GM21825 (cell line): ENCODE data around the gene UGT1A9.
"Not testable (repeated sequence)": the region's sequence is repeated elsewhere in the genome, so short reads cannot be mapped to it uniquely, and the experiment has no call there.

Experiments used
- ATAC-seq: cut with Tn5 transposase; IDR thresholded peaks from one replicate; pipeline ENCODE4 v1.9.1; 2021; ENCODE audit warnings: mild to moderate bottlenecking, moderate library complexity; ENCODE audit not compliant: unreplicated experiment

UGT1A9 gene

DNA sequence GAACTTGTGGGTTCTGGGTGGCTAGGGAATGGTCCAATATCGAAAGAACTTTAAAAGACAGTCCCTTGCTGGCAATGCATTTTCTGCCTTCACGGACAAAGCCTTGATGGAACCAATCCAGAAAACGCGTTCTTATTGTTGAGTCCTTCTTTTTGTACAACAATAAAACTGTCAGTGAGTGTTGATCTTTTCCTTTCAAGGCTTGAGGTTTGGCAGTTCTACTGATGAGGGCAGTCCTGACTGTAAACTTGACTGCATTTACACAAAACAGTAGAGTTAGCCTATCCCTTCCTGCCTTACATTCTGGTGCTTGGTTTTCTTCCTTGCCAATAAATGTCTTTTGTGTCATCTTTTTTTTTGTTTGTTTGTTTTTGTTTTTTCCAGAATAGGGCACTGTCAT is 7.5 kb downstream of the UGT1A9 start:
- ATAC-seq: no peak

DNA sequence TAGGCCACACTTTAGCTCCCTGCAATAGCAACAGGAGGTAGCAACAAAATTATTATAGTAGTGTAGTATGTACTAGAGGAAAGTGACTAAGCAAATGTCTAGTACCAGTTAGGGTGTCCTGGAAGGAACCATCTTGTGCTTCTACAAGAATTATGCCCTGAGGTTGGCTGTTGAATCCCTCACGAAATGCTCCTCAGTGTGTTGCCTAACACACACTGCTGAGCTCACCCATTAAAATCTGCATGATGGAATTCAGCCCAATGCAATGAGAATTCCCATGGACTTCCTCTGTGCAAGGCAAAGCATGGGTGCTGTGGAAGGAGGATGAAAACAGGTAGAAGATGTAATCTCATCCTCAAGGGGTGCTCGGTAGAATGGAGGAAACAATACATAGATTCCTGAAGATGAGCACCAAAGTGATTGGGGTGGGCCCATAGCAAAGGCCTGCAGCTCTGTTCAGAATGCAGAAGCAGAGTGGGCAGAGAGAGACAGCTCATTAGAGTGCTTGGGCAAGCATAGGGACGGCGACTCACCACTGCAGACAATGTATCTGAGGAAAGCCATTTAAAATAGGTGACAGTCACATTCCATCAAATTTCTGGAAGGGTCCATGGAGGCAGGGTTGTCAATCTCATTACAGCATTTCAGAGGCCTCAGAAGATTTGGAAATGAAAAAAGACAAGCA is 8.8 kb downstream of the UGT1A9 start:
- no peak for ATAC-seq

DNA sequence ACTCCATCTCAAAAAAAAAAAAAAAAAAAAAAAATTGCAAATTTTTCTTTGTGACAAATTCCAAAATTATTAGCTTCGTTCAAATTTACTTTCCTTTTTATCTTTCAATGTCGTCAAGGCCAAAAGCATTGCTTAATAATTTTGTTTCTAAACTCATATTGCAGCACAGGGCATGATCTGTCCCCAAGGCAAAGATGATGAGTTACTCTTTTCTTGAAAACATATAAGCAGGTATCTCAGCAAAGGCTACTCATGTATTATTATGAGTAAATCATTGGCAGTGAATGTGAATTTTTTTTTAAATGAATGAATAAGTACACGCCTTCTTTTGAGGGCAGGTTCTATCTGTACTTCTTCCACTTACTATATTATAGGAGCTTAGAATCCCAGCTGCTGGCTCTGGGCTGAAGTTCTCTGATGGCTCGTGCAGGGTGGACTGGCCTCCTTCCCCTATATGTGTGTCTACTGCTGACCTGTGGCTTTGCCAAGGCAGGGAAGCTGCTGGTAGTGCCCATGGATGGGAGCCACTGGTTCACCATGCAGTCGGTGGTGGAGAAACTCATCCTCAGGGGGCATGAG is 9.9 kb downstream of the UGT1A9 start, which contains the start of gene UGT1A7:
Gene UGT1A7, plus strand, starts transcription at position 381 of the 579 bp plus-strand sequence. Its CDS starts 37 bp downstream, at position 418.
- ATAC-seq: no peak

DNA sequence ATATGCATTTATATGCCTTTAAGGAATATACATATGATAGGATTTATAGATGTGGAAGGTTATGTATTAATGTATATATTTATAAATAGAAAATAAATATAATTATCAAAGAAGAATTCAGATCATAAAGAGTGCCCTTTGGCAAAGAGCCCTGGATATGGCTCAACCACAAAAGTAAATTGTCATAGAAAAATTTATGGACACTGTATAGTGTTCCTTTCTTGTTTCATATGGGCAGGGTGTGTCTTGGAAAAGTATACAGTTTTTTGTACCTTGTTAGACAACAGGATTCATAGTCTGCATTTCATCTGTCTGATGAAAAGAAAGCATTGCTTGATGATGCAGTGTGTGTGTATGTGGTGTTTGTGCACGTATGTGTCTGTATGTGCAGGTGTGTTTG is 12.9 kb downstream of the UGT1A9 start:
- ATAC-seq: no peak

DNA sequence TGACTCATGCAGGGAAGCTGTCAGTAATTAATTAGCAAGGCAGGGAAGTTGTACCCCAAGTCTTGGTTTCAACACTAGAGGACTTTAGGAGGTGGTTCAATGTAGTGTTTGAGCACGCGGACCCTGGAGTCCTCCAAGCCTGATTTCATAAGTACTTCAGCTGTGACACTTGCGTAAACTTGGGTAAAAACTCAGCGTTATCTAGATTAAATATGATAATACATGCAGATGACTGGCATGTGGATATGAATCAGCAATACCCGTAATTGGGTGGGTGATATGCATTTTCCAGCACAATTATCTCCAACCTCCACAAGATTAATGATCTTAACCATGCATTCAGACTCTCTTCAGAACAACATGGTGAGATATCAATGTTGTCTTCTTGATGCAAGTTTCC is 15.2 kb downstream of the UGT1A9 start:
- ATAC-seq: no peak

DNA sequence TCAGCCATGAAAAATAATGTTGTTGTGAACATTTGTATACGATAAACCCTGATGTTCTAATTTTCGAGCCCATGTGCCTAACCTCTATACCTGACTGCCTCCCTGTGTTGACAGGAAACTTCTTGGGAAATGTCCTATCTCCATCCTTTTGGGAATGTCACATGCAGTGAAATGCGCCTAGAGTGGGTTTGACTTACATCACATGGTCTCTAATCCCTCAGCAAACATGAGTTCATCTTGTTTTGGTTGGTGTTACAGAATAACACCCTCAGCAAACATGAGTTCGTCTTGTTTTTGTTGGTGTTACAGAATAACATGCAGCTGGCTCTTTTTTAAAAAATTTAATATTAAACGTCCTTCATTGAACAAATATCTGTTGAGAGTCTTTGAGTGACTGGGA is 16.6 kb downstream of the UGT1A9 start:
- no peak for ATAC-seq

DNA sequence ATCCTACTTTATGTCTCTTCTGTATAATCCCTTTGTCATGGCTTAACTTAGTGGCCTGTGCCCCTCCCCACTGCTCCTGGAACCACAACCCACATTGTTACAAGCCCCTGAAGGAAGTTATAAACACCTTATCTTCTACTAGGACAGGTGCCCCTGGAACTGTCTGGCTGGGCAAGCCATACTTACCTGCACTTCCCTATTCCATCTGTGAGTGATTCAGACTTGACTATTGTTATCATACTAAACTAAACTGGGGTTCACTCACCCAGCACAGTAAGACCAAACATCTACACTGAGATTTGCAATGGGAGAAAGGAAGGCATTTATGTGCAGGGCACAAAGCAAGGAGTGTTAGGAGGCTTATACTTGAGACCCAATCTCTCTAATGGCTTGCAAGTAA is 17.3 kb downstream of the UGT1A9 start:
- ATAC-seq: no peak

DNA sequence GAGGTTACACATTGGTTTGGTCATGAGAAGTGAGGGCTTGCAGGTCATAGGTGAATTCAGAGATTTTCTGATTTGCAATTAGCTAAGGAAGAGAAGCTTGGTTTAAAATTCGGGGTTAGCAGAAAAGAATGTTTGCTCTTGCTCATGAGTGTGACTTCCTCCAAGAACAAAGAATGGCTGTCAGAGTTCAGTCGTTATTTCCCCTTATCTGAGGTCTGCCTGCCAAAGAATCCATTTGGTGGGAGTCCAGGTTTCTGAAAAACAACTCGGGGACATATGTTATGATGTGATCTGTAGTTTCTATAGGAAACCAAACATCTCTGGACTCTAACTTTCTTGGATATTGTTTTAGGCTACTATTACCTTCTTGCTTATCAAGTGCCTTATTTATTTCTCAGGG is 17.8 kb downstream of the UGT1A9 start:
- no peak for ATAC-seq

DNA sequence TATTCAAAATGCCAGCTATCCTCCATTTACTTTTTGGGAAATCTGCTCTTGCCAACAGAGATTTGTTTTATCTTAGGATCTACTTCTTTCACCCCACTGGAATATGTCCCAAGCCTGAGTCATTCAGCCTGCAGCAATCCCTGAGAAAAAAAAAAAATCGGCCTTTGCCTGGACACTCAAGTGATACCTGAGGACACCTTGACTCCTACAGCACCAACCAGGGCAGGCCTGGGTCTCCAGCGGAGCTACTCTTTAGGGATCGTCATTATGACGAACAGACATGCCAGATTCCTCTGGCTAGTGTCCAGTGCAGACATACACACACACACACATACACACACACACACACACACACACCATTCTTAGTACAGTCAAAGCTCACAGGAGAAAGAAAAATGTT is 18.7 kb downstream of the UGT1A9 start:
- ATAC-seq: no peak

DNA sequence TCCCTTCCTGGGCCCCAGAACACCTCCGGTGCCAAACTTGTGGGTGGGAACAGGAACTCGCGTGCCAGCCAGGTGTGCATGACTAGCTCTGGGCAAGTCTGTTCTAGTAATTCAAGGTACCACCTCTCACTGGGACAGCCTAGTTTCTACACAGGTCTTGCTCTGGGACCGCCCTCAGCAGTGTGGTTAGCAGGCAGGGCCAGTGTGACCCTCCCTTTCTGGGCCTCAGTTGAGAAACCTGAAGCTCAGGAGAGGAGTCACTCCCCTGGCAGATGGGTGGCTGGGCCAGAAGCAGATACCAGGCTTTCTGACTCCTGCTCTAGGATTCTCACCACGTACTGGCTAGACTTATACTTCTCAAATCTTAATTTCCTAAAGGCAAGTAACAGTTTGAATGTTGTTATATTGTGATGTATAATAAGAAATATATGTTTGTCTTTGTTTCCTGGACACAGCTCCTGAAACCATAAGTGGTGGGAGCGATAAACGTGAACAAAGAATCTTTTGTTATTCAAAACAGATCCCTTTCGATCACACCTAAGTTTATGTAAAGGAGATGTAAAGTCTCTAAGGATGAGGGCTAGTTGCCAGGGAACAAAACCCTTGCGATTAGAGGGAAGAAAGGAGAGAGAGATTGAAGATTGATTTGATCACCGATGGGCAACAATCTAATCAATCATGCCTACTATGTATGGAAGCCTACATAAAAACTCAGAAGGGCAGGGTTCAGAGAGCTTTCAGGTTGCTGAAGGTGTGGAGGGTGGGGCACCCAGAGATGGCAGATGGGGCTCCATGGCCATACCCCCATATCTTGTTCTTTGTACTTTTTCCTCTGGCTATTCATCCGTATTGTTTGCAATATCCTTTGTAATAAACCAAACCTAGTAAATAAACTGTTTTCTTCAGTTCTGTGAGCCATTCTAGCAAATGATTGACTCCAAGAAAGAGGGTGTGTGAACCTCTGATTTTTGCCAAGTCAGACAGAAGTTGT is 20.0 kb downstream of the UGT1A9 start:
- no peak for ATAC-seq

DNA sequence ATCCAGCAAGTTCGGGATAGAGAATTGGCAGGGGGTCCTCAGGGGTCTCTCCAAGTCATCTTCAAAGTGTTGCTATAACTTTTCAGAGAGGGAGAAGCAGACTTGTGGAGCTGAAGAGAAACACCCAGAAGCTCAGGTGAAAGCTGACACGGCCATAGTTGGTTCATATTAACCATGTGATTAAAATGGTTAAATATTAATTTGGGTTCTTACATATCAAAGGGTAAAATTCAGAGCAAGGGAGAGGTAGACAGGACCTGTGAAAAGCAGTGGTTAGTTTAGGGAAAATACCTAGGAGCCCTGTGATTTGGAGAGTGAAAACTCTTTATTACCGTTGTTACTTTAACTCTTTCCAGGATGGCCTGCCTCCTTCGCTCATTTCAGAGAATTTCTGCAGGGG is 20.9 kb downstream of the UGT1A9 start, which contains the start of gene UGT1A6:
Gene UGT1A6, plus strand, starts transcription at position 243 of the 400 bp plus-strand sequence. Its CDS starts 115 bp downstream, at position 358.
- no peak for ATAC-seq

DNA sequence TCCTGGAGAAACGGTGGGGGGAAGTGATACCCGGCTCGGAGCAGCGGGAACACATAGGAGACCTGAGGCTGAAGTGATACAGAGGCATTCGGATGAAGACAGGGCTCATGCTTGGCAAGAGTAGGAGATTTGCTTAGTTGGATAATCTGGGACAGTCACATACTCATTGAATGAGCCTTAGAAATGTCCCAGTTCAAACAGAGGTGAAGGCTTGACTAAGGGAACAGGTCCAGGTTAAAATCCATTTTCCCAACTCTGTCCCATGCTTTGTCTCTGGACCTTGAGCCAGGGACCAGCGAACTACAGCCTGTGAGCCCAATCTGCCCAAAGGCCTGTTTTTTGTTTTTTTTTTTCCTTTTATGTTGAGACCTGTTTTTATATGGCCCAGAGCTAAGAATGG is 22.3 kb downstream of the UGT1A9 start:
- ATAC-seq: no peak

DNA sequence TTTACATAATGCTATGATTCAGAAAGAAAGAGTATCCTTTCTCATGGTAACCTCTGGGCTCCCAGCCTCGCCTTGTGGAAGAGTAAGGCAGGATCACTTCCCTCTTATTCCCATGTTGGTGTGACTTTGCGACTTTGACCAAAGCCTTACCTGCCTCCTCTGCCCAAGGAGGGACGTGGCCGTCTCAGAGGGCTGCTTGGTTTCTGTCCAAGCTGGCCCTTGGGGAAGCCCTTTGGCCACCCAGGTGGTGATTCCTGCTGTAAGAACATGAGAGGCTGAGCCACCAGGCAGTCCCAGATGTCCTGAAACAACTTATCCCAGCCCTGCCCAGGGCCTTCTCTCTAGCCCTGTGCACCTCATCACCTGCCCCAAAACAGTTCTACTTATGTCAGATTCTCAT is 27.0 kb downstream of the UGT1A9 start:
- ATAC-seq: no peak

DNA sequence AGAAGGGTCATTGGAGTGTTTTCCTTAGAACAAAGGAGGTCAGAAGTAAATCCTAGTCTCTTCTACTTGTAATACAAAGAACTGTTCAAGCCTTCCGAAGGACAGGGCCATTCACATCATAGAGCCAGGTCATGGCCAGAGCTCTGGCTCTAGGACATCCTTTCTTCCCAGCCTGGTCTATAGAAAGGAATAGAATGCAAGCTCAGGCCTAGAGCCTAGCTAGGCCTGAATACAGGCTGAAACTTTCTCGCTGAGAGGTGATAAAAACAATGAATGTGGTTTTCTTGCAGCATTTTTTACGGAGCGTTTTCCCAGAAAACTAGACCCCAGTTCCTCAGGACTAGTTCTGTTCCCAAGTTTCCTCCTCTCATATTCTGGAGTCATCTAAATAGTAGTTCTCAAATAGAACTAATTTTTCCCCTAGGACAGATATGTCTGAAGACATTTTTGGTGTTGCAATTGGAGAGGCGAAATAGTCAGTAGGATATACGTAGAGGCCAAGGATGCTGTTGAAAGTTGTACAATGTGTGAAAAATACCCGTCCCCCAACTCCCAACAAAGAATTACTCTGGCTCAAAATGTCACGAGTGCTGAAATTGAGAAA is 27.8 kb downstream of the UGT1A9 start:
- ATAC-seq: no peak

DNA sequence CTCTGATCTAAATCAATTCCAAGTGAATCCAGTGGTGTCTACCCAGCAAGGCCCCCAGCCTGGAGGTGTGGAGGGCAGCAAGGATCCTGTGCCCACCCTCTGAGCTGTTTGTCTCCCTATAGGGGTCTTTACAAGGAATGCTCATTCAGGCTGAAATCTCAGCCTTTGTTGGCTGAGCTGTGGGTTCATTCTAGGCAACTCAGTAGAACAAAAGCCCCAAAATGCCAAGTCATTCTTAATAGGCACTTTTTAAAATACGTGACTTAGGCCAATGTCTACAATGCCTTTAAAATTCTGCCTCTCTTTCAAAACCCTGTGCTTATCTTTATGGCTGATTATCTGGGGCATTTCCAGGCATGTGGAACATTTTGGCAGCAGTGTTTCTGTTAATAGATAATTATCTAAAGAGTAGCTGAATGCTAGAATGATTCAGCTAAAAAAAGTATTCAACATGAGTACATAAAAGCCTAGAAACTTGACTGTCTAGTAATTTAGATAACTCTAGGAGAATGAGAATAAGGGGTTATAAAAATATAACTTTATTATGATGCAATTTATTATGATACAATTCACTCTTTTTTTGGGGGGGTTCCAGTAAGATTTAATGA is 28.4 kb downstream of the UGT1A9 start:
- ATAC-seq: no peak

DNA sequence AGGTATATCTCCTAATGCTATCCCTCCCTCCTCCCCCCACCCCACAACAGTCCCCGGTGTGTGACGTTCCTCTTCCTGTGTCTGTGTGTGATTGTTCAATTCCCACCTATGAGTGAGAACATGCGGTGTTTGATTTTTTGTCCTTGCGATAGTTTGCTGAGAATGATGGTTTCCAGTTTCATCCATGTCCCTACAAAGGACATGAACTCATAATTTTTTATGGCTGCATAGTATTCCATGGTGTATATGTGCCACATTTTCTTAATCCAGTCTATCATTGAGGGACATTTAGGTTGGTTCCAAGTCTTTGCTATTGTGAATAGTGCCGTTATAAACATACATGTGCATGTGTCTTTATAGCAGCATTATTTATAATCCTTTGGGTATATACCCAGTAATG is 29.1 kb downstream of the UGT1A9 start:
- not testable (repeated sequence) for ATAC-seq

DNA sequence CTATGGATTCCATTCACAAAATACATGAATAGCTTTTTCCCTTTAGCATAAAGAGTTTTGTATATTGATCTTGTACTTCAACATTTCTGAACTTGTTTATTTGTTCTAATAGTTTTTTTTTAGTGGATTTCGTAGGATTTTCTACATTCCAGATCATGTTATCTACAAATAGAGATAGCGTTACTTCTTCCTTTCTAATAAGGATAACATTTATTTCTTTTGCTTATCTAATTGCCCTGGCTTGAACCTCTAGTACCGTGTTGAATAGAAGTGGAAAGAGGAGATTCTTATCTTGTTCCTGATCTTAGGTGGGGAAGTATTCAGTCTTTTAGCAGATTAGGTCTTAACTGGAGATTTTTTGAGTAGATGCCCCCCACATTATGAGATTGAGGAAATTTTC is 30.5 kb downstream of the UGT1A9 start:
- no peak for ATAC-seq

DNA sequence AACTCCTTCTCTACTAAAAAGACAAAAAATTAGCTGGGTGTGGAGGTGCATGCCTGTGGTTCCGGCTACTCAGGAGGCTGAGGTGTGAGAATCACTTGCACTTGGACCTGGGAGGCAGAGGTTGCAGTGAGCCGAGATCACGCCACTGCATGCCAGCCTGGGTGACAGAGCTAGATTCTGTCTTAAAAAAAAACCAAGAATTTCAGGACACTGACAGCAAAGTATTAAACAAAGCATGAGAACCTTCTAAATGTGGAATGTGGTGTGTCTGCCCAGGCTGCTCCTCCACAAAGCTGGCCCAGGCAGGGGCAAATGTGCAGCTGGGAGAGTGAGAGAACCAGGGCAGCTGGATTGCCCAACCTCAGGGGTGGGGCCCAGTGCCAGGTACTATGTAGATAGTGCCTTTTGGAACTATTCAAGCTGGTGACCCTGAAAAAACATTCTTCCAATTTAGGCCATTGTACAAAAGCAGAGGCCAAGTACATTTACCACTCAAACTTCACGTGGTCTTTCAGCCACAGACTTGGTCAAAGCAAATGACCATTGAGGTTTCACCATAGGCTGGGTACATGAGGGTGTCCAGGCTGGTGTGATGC is 34.3 kb downstream of the UGT1A9 start:
- ATAC-seq: no peak

DNA sequence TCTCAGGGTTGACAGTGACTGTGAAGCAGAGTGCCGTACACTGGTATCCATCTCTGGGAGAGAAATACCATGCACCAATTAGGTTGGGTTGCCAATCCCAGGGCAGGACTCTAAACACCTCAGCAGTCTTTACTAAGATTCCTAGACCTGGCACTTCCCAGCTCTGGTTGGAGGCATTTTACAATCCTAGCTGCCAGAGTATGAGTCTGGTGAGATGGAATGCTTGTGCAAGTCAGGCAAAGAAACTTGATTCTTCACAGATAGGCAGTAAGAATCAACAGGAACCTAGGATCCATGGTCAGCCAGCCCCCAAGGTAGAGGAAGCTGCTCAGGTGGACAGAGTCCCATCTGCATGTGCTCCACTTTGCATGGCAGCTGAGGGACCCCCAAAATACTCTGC is 35.0 kb downstream of the UGT1A9 start:
- no peak for ATAC-seq

DNA sequence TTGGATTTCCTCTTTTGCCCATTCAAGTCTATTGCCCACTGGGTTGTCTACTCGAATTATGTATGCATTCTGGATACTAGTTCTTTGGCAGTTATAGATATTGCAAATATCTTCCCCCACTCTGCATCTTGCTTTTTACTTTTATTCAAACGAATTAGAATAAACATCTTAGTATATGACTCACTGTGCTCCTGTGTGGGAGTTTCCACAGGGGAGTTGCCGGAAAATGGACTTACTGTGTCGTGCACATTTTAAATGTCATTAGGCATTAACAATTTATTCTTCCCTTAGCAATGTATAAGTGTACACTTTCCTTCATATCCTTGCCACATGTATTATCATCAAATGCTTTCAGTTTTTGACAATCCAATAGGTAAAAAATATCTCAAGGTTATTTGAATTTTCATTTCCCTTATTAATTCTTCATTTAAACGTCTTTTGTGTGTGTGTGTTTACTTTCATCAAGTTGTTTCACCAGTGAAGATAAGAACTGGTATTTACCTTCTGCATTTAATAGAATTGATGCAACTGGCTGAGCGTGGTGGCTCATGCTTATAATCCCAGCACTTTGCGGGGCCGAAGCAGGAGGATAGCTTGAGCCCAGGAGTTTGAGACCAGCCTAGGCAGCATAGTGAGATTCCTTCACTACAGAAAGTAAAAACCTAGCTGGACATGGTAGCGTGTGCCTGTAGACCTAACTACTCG is 36.4 kb downstream of the UGT1A9 start:
- no peak for ATAC-seq
